GM12865 (cell line): Measurements from ENCODE around the gene LARGE1.

ENCODE experiments used
- DNase-seq: peaks from one replicate; pipeline ENCODE4 v3.0.0; 2010; ENCODE audit warnings: low read depth
- H3K4me3 ChIP-seq: 2 replicates; pipeline ENCODE4 v1.5.1; 2011; ENCODE audit warnings: mild to moderate bottlenecking, low read depth, low read length, control low read depth
- CTCF ChIP-seq: IDR thresholded peaks from 2 replicates; pipeline ENCODE4 v1.5.1; 2011; ENCODE audit warnings: low read length, control low read depth, low read depth, inconsistent platforms; ENCODE audit not compliant: insufficient read depth; ENCODE audit errors: missing control alignments

Gene LARGE1

GRCh38 chr22:33772745-33773144, 147.5 kb downstream of the LARGE1 start:
- no peak for TF ChIP-seq CTCF
- no peak overlapping the region for H3K4me3 ChIP-seq
- no peak for DNase-seq

GRCh38 chr22:33771136-33771535, 149.1 kb downstream of the LARGE1 start:
- no peak for DNase-seq
- H3K4me3 ChIP-seq: no peak overlapping the region
- no peak for TF ChIP-seq CTCF

- H3K4me3 ChIP-seq: no peak overlapping the region
- no peak for DNase-seq
- TF ChIP-seq CTCF: no peak
Observed at GRCh38 chr22:33770723-33771122, 149.6 kb downstream of the LARGE1 start.

- no peak for DNase-seq
- TF ChIP-seq CTCF: no peak
- no peak overlapping the region for H3K4me3 ChIP-seq
Observed at GRCh38 chr22:33766091-33766490, 154.2 kb downstream of the LARGE1 start.

GRCh38 chr22:33758961-33759360, 161.3 kb downstream of the LARGE1 start:
- DNase-seq: peak; percentile 19
- no peak for TF ChIP-seq CTCF
- H3K4me3 ChIP-seq: no peak overlapping the region

GRCh38 chr22:33757802-33758483, 162.3 kb downstream of the LARGE1 start:
- TF ChIP-seq CTCF: no peak

More at GRCh38 chr22:33757802-33758483, 162.3 kb downstream of the LARGE1 start:
- H3K4me3 ChIP-seq: no peak overlapping the region
- no peak for DNase-seq
